Activated CD4-positive, alpha-beta T cell treated with anti-CD3 and anti-CD28 coated beads, Interleukin-2, amount 10 ng/mL, durations not matched to agents 7 days and 5 days (primary cell): ENCODE results near the gene OR51L1. TPM values are rescaled to one million over a fixed set of nuclear protein-coding genes. Genes with fewer than 3 reads are reported as not detected.

ENCODE experiments used
- CTCF ChIA-PET: fragments of 350-600 bp; sonication (Branson Sonifier 250); formaldehyde crosslinking; loops from one replicate; lab custom pipeline; 2021; ENCODE audit warnings: antibody characterized with exemption; lab: Charles Lee
- POLR2A ChIA-PET: fragments of 350-600 bp; sonication (Branson Sonifier 250); formaldehyde crosslinking; loops from one replicate; lab custom pipeline; 2021; ENCODE audit warnings: antibody characterized with exemption; lab: Charles Lee
- DNase-seq: peaks from one replicate; pipeline ENCODE4 v3.0.0-alpha.2; 2020
- H3K27ac Mint-ChIP-seq: one replicate; pipeline ENCODE4 v1.8.0; 2021; ENCODE audit warnings: mild to moderate bottlenecking, moderate library complexity, mixed read lengths
- H3K27me3 Mint-ChIP-seq: one replicate; pipeline ENCODE4 v1.8.0; 2021; ENCODE audit warnings: mixed read lengths
- H3K36me3 Mint-ChIP-seq: one replicate; pipeline ENCODE4 v1.8.0; 2021; ENCODE audit warnings: low read depth, mixed read lengths
- H3K4me1 Mint-ChIP-seq: one replicate; pipeline ENCODE4 v1.8.0; 2021; ENCODE audit warnings: mixed read lengths
- H3K4me3 Mint-ChIP-seq: one replicate; pipeline ENCODE4 v1.8.0; 2021; ENCODE audit warnings: mild to moderate bottlenecking, moderate library complexity, mixed read lengths
- H3K9me3 Mint-ChIP-seq: one replicate; pipeline ENCODE4 v1.8.0; 2021; ENCODE audit warnings: mixed read lengths
- total RNA-seq, 2 experiments: library from RNA; stranded (reverse); gene quantifications; one replicate each; pipeline ENCODE4 v1.2.3, GENCODE V29; 2021

The OR51L1 gene
- total RNA-seq, 2 experiments from 2014 or later: not detected

DNA sequence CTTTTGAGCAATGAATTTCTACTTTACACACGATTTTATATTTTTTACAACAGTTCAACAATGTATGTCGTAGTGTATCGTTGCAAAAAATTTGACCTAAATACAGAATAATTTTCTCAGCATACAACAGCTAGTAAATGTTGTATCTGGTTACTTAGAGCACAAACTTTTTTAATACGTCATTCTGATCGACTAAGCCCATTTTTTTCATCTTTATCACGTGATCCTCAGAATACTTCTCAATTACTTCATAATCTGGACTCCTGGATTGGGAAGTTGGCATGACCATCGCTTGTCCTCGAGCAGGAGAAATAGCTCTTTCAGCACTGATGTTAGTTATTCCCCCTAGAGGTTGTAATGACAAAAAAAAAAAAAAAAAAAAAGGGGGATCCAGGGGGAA, 16.6 kb downstream of the OR51L1 start:
- POLR2A ChIA-PET: no interaction called here
- Mint-ChIP-seq H3K27ac (no peak overlapping the region), H3K4me3 (no peak overlapping the region)

DNA sequence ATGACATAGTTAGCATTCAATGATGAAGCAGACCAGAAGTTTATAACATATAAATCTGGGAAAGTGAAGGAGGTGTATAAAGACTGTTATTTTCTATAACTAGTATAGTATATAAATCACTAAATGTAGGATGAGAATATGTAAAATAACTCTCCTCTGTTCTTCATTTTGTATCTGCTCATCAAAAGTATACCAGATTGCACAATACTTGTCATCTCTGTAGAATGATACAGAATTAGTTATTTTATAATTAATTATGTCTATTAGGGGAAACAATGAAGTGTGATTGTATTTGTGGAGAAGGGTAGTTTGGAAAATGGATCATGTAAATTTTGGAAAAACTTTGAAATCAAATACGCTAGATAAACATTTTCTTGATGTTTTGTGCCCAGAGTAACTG, 18.4 kb downstream of the OR51L1 start:
- Mint-ChIP-seq H3K4me3 (no peak overlapping the region), H3K36me3 (no peaks in the 10 kb centered on the region), H3K27me3 (no peaks in the 10 kb centered on the region), H3K9me3 (no peaks in the 10 kb centered on the region), H3K27ac (no peak overlapping the region), H3K4me1 (no peaks in the 10 kb centered on the region)
- CTCF ChIA-PET: no interaction called here
- DNase-seq: no peak
- POLR2A ChIA-PET: no interaction called here

More for the DNA sequence above, 16.6 kb downstream of the OR51L1 start:
- Mint-ChIP-seq H3K9me3 (no peaks in the 10 kb centered on the region), H3K4me1 (no peaks in the 10 kb centered on the region), H3K36me3 (no peaks in the 10 kb centered on the region), H3K27me3 (no peaks in the 10 kb centered on the region)
- no peak for DNase-seq
- CTCF ChIA-PET: no interaction called here

DNA sequence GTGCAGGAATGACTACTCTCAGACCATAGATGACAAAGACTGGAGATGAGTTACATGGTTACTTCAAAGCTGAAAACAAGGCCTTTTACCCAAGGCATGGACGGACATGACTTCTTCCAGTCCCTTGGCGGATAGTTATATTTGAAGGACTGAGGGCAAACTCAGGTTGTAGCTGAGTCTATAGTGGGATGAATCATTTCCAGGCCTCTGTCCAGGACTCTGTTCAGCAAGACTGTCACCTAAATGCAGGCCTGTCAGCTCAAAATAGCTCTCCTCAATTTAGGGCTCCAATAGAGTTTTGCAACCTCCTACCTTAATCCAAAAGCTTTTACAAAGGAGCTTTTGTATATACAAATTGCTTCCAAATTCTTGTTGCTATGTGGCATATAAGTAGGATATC, 27.3 kb downstream of the OR51L1 start:
- H3K27me3 Mint-ChIP-seq: no peaks in the 10 kb centered on the region
- H3K4me1 Mint-ChIP-seq: no peaks in the 10 kb centered on the region
- POLR2A ChIA-PET: no interaction called here
- DNase-seq: no peak
- no peak overlapping the region for H3K4me3 Mint-ChIP-seq
- H3K9me3 Mint-ChIP-seq: peaks cover 7% of the 10 kb centered on the region
- CTCF ChIA-PET: no interaction called here
- no peaks in the 10 kb centered on the region for H3K36me3 Mint-ChIP-seq
- H3K27ac Mint-ChIP-seq: no peak overlapping the region

DNA sequence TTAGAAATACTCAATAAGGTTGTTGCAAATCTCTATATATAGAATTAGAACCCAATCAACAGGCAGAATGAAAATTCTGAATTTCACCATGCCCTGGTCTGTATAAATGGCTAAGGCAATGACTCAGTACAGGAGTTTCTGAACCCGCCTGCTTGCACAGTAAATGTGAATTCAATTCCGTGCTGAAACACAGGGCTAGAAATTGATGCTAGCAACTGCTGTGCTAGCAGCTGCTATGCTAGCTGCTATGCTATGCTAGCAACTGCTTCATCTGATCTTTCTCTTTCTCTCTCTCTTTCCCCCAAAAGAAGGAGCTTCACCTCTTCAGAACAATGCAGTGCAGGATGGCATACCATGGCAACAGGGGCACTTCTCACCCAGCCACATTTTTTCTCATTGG, 42.0 kb downstream of the OR51L1 start:
- no peak overlapping the region for H3K27ac Mint-ChIP-seq
- no peaks in the 10 kb centered on the region for H3K27me3 Mint-ChIP-seq
- H3K4me1 Mint-ChIP-seq: no peaks in the 10 kb centered on the region
- H3K9me3 Mint-ChIP-seq: no peaks in the 10 kb centered on the region
- POLR2A ChIA-PET: no interaction called here
- no peak for DNase-seq
- no peaks in the 10 kb centered on the region for H3K36me3 Mint-ChIP-seq
- no peak overlapping the region for H3K4me3 Mint-ChIP-seq
- CTCF ChIA-PET: no interaction called here

DNA sequence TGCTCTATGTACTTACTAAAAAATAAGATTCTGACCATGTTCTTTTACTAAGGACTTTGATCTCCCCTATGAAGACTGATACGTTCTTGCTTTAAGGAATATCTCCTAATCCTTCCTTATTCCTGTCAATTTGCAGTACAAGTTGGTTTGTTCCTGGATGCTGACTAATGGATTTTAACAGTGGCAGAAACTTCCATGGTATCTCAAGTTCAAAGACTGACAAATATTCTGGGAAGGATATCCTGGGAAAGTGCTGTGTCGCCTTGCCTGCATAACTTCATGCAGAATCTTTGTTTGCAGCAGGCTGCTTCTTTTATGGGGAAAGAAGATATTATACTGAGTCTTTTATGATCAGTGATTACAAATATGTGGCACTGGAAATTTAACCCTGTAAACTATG, 43.3 kb downstream of the OR51L1 start:
- Mint-ChIP-seq H3K9me3 (no peaks in the 10 kb centered on the region), H3K27me3 (no peaks in the 10 kb centered on the region), H3K4me1 (no peaks in the 10 kb centered on the region), H3K27ac (no peak overlapping the region), H3K4me3 (no peak overlapping the region), H3K36me3 (no peaks in the 10 kb centered on the region)
- ChIA-PET POLR2A (no interaction called here), CTCF (no interaction called here)
- DNase-seq: no peak

DNA sequence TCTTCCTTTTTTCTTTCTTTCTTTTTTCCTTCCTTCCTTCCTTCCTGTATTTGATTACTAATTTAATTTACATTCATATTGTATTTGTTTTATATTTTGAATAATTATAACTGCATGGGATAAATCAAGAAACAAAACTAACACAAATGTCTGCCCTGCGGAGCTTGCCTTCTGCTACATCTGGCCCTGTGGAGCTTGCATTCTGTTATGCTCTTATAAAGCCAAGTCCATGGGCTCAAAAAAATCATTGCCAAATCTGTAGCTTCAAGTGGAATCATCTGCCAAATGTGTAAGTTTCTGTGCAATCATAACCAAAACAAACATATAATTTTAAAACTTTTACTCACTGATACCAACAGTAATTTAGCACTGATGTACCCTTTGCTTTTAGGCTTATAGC, 43.7 kb downstream of the OR51L1 start:
- Mint-ChIP-seq H3K9me3 (no peaks in the 10 kb centered on the region), H3K4me3 (no peak overlapping the region), H3K27me3 (no peaks in the 10 kb centered on the region), H3K36me3 (no peaks in the 10 kb centered on the region), H3K4me1 (no peaks in the 10 kb centered on the region), H3K27ac (no peak overlapping the region)
- ChIA-PET CTCF (no interaction called here), POLR2A (no interaction called here)
- no peak for DNase-seq

DNA sequence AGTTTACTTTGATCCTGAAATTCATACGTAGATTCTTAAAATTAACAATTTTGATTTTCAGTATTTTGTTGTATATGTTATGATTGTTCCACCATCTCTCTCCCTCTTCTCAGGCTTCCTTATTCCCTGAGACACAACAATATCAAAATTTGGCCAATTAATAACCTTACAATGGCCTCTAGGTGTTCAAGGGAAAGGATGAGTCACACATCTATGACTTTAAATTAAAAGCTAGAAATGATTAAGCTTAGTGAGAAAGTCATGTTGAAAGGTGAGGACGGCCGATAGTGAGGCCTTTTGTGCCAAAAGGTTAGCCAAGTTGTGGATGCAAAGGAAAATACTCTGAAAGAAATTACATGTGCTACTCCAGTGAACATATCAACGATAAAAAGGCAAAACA, 46.2 kb downstream of the OR51L1 start:
- no peaks in the 10 kb centered on the region for H3K27me3 Mint-ChIP-seq
- H3K4me3 Mint-ChIP-seq: no peak overlapping the region
- no peaks in the 10 kb centered on the region for H3K9me3 Mint-ChIP-seq
- POLR2A ChIA-PET: no interaction called here
- no peak overlapping the region for H3K27ac Mint-ChIP-seq
- H3K36me3 Mint-ChIP-seq: no peaks in the 10 kb centered on the region
- H3K4me1 Mint-ChIP-seq: no peaks in the 10 kb centered on the region
- CTCF ChIA-PET: no interaction called here
- no peak for DNase-seq

DNA sequence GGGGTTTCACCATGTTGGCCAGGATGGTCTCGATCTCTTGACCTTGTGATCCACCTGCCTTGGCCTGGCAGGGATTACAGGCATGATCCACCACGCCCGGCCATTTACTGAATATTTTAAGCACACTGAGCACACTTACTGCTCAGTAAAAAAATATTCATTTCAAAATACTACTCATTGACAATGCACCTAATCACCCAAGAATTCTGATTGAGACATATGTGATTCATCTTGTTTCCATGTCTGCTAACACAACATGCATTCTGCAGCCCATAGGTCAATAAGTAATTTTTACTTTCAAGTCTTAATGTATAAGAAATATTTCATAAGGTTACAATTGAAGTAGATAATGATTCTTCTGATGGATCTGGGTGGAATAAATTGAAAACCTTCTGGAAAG, 47.4 kb downstream of the OR51L1 start:
- H3K4me3 Mint-ChIP-seq: no peak overlapping the region
- H3K4me1 Mint-ChIP-seq: no peaks in the 10 kb centered on the region
- no peaks in the 10 kb centered on the region for H3K27me3 Mint-ChIP-seq
- CTCF ChIA-PET: no interaction called here
- POLR2A ChIA-PET: no interaction called here
- no peaks in the 10 kb centered on the region for H3K9me3 Mint-ChIP-seq
- H3K36me3 Mint-ChIP-seq: no peaks in the 10 kb centered on the region
- DNase-seq: no peak
- H3K27ac Mint-ChIP-seq: no peak overlapping the region

DNA sequence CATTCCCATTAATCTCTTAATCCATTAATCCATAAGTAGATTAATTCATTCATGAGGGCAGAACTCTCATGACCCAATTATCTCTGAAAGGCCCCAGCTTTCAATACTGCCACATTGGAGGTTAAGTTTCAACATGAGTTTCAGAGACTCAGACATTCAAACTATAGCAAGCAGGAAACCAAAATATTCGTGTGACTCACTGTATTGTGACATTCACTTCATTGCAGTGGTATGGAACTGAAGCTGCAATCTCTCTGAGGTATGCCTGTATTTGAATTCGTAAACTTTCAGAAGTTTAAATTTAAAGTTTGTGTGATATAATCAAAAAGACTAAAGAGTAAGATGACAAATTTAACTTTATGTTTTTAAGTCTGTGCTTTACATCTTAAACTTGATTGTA, 48.7 kb downstream of the OR51L1 start:
- Mint-ChIP-seq H3K36me3 (no peaks in the 10 kb centered on the region), H3K4me3 (no peak overlapping the region)
- CTCF ChIA-PET: no interaction called here

DNA sequence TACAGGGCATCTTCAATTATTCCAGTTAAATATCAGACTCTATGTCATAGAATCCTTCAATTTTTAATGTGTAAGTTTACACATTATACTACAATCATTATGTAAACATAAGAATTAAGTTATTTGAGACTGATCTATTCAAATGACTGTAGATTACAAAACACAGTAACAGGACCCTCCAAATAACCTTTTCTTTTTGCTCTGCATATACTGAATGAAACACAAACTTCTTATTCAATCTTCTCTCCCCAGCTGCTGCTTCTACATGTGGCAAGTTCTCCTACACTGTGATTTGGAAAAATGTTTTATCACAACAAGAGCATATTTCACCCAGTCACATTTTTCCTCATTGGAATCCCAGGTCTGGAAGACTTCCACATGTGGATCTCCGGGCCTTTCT, 51.6 kb downstream of the OR51L1 start, which contains the start of gene OR52J3:
Gene OR52J3 (plus strand): TSS at position 301 of the 400 bp plus-strand sequence. CDS start 0 bp downstream, at position 301.
- Mint-ChIP-seq H3K27ac (no peak within 1 kb of the TSS), H3K4me3 (no peak within 1 kb of the TSS), H3K9me3 (no peaks in the 10 kb centered on the region), H3K4me1 (no peaks in the 10 kb centered on the region), H3K36me3 (no peaks in the 10 kb centered on the region), H3K27me3 (no peaks in the 10 kb centered on the region)
- DNase-seq: no peak
- POLR2A ChIA-PET: no interaction called here
- CTCF ChIA-PET: no interaction called here

More for the DNA sequence above, 48.7 kb downstream of the OR51L1 start:
- Mint-ChIP-seq H3K9me3 (no peaks in the 10 kb centered on the region), H3K27ac (no peak overlapping the region), H3K27me3 (no peaks in the 10 kb centered on the region), H3K4me1 (no peaks in the 10 kb centered on the region)
- DNase-seq: no peak
- POLR2A ChIA-PET: no interaction called here

DNA sequence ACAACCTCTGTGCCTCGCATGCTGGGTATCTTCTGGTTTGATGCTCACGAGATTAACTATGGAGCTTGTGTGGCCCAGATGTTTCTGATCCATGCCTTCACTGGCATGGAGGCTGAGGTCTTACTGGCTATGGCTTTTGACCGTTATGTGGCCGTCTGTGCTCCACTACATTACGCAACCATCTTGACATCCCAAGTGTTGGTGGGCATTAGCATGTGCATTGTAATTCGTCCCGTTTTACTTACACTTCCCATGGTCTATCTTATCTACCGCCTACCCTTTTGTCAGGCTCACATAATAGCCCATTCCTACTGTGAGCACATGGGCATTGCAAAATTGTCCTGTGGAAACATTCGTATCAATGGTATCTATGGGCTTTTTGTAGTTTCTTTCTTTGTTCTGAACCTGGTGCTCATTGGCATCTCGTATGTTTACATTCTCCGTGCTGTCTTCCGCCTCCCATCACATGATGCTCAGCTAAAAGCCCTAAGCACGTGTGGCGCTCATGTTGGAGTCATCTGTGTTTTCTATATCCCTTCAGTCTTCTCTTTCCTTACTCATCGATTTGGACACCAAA, 52.2 kb downstream of the OR51L1 start:
- DNase-seq: no peak
- H3K4me1 Mint-ChIP-seq: no peaks in the 10 kb centered on the region
- no peaks in the 10 kb centered on the region for H3K9me3 Mint-ChIP-seq
- no peaks in the 10 kb centered on the region for H3K27me3 Mint-ChIP-seq
- H3K36me3 Mint-ChIP-seq: no peaks in the 10 kb centered on the region
- CTCF ChIA-PET: no interaction called here
- H3K27ac Mint-ChIP-seq: no peak overlapping the region
- no peak overlapping the region for H3K4me3 Mint-ChIP-seq
- POLR2A ChIA-PET: no interaction called here

Other genes starting within 250 kb of the OR51L1 start
- not detected for gene OR51F1, start 224.9 kb upstream of the OR51L1 start, total RNA-seq
- not detected for gene OR52R1, start 190.5 kb upstream of the OR51L1 start, total RNA-seq
- gene OR51F2, start 173.5 kb upstream of the OR51L1 start, total RNA-seq: not detected
- not detected for gene OR51S1, start 145.6 kb upstream of the OR51L1 start, total RNA-seq
- not detected for gene OR51T1, start 113.0 kb upstream of the OR51L1 start, total RNA-seq
- not detected for gene OR51A7, start 91.1 kb upstream of the OR51L1 start, total RNA-seq
- gene OR51G2, start 75.5 kb upstream of the OR51L1 start, total RNA-seq: not detected
- not detected for gene OR51G1, start 70.5 kb upstream of the OR51L1 start, total RNA-seq
- gene OR51A4, start 47.2 kb upstream of the OR51L1 start, total RNA-seq: not detected
- not detected for gene OR51A2, start 39.1 kb upstream of the OR51L1 start, total RNA-seq
- gene OR52J3, start 51.7 kb downstream of the OR51L1 start, total RNA-seq: not detected
- not detected for gene OR52E2, start 64.8 kb downstream of the OR51L1 start, total RNA-seq
- gene OR52E1, start 74.7 kb downstream of the OR51L1 start, total RNA-seq: not detected
- gene OR52A5, start 143.5 kb downstream of the OR51L1 start, total RNA-seq: not detected
- not detected for gene OR52A1, start 159.9 kb downstream of the OR51L1 start, total RNA-seq
- not detected for gene OR51V1, start 205.8 kb downstream of the OR51L1 start, total RNA-seq
- gene HBB, start 232.2 kb downstream of the OR51L1 start, total RNA-seq: not detected
- gene HBD, start 239.6 kb downstream of the OR51L1 start, total RNA-seq: not detected